Activated naive CD8-positive, alpha-beta T cell treated with anti-CD3 and anti-CD28 coated beads, Interleukin-2, amount 10 ng/mL, durations not matched to agents 7 days and 5 days (primary cell): ENCODE data around the gene KMO. TPM values are rescaled to one million over a fixed set of nuclear protein-coding genes. Genes with fewer than 3 reads are reported as not detected.

Experiments
- ATAC-seq: fragments of 150-1000 bp; cut with Tn5 transposase; one replicate; pipeline ENCODE4 v1.10.0; 2021; ENCODE audit warnings: low read depth, moderate library complexity
- POLR2A ChIA-PET: fragments of 350-600 bp; sonication (Branson Sonifier 250); formaldehyde crosslinking; loops from one replicate; lab custom pipeline; 2021; ENCODE audit warnings: antibody characterized with exemption; lab: Charles Lee
- DNase-seq: peaks from one replicate; pipeline ENCODE4 v3.0.0; 2021
- H3K27ac Mint-ChIP-seq: one replicate; pipeline ENCODE4 v1.8.0; 2022; ENCODE audit warnings: mild to moderate bottlenecking, mixed read lengths
- H3K27me3 Mint-ChIP-seq: one replicate; pipeline ENCODE4 v1.8.0; 2022; ENCODE audit warnings: mild to moderate bottlenecking, moderate library complexity, mixed read lengths
- H3K36me3 Mint-ChIP-seq: one replicate; pipeline ENCODE4 v1.8.0; 2021; ENCODE audit warnings: mild to moderate bottlenecking, mixed read lengths
- H3K4me1 Mint-ChIP-seq: one replicate; pipeline ENCODE4 v1.8.0; 2021; ENCODE audit warnings: mixed read lengths
- H3K4me3 Mint-ChIP-seq: one replicate; pipeline ENCODE4 v1.8.0; 2022; ENCODE audit warnings: mild to moderate bottlenecking, moderate library complexity, mixed read lengths
- H3K9me3 Mint-ChIP-seq: one replicate; pipeline ENCODE4 v1.8.0; 2021; ENCODE audit warnings: mixed read lengths
- total RNA-seq, 2 experiments: library from RNA; stranded (reverse); gene quantifications; one replicate each; pipeline ENCODE4 v1.2.3, GENCODE V29; 2021

The KMO gene
- total RNA-seq, 2 experiments from 2014 or later = 0.25 TPM; not detected in 1

DNA sequence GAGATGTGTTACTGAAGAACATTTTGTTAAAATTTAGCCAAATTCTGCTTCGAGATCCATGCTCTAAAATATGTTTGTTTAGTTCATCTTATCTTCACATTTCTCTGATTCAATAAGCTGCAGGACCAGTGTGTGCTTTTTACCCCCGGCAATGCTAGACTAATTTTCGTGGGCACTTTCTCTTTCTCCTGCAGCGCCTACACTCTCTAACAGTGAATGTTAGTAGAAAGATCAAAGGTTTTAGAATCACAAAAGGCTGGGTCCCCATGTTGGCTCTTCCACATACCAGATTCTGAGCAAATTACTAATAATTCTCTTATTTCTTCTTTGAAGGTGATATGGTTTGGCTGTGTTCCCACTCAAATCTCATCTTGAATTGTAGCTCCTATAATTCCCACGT, 99.5 kb downstream of the KMO start:
- Mint-ChIP-seq H3K4me3 (peak overlapping the region; percentile 32), H3K27me3 (no peaks in the 10 kb centered on the region), H3K27ac (peak overlapping the region; percentile 25), H3K4me1 (peaks cover 23% of the 10 kb centered on the region), H3K9me3 (no peaks in the 10 kb centered on the region), H3K36me3 (peaks cover 27% of the 10 kb centered on the region)
- POLR2A ChIA-PET = no interaction called here
- no peak for ATAC-seq
- no peak for DNase-seq

DNA sequence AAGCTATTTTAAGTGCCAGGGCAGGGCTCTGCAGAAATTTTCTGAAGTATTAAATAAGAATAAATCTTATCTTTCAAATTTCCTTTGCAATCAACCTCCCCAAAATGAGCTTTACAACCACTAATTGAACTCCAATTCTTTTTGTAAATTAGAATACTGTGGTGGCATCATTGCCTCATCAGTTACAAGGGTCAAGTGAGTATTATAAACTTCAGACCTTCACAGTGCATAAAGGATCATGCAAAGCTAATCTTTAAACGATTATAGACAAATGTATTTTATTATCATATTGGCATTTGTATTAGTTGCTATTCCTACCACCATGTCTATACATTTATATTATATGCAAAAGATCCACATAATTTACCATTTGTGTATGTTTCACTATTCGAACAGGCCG, 100.8 kb downstream of the KMO start:
- Mint-ChIP-seq H3K4me3 (no peak overlapping the region), H3K36me3 (peaks cover 33% of the 10 kb centered on the region), H3K27me3 (no peaks in the 10 kb centered on the region), H3K27ac (no peak overlapping the region), H3K4me1 (peaks cover 28% of the 10 kb centered on the region), H3K9me3 (no peaks in the 10 kb centered on the region)
- ATAC-seq = no peak
- DNase-seq = no peak
- POLR2A ChIA-PET = no interaction called here

DNA sequence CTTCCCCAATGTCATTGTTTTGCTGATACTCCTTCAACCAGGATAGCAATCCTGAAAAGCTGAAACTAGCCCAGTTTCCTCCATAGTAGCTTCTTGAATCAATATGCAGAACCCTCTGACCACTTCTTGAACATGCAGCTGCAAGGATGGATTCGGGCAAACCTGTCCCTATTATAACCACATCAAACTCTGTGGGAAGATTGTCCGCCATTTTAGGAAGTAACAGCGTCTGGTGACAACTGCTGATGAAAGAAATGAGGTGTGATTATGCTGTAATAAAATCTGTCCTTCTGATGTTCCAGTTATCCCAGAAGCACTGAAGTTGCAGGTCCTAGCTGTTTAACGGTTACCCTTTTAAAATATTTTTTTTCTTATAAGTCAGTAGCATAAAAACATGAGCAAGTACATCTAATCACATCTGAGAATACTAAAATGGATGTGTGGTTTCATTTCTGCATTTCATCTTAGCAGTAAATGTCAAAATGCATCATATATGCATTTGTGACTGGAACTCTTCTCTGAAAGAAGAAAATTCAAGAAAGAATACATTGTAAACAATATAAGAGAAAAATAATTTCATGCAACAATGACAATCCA, 103.5 kb downstream of the KMO start:
- Mint-ChIP-seq H3K4me3 (no peak overlapping the region), H3K9me3 (no peaks in the 10 kb centered on the region), H3K27ac (no peak overlapping the region), H3K36me3 (peaks cover 33% of the 10 kb centered on the region), H3K4me1 (peaks cover 34% of the 10 kb centered on the region), H3K27me3 (no peaks in the 10 kb centered on the region)
- DNase-seq (no peak), ATAC-seq (no peak)
- POLR2A ChIA-PET = no interaction called here

DNA sequence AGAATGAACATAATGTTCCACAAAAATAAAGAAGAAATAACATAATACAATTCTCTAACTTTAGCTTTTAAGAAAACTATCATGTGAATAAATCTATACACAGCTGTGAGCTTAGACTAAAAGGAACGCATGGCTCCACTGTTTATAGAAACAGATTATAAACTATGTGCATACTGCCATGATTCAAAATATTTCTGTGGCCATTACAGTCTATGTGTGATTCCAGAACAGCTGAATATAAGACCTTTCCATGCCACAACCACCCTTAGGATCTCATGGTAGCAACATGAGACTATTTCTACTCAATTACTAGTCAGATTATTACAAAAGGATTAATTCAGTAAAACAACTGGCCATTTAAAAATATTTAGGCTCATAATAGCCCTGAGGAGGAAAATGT, 104.1 kb downstream of the KMO start:
- Mint-ChIP-seq H3K4me1 (peaks cover 36% of the 10 kb centered on the region), H3K9me3 (no peaks in the 10 kb centered on the region), H3K27me3 (no peaks in the 10 kb centered on the region), H3K36me3 (peaks cover 33% of the 10 kb centered on the region), H3K4me3 (no peak overlapping the region), H3K27ac (no peak overlapping the region)
- DNase-seq (no peak), ATAC-seq (no peak)
- POLR2A ChIA-PET = no interaction called here

DNA sequence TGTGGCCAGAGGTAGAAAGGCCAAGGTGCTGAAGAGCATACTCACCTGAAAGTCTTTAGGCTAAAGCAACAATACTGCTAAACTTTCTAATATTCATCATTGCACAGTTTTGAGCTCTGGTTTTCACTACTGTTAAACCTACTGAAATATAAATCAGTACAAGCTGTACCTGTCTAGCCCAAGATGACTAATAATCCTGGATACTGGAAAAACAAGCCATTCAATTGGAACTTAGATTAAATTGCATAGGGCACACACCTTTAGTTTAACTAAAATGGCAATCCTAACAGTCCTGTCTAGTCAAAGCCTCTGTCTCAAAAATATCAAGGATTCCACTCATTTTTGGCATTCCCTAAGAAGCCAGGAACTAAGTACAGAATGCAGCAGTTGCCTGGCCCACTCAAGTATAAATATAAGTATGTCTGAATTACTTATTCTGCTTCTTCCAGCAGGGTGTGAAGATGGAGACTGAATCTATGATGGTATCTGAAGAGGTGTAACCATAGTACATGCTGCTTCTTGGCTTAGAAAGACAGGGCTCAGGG, 104.9 kb downstream of the KMO start:
- Mint-ChIP-seq H3K27me3 (no peaks in the 10 kb centered on the region), H3K27ac (no peak overlapping the region), H3K4me1 (peaks cover 30% of the 10 kb centered on the region), H3K36me3 (peaks cover 27% of the 10 kb centered on the region), H3K9me3 (no peaks in the 10 kb centered on the region), H3K4me3 (peak overlapping the region; percentile 95)
- ATAC-seq (no peak), DNase-seq (no peak)
- POLR2A ChIA-PET = interaction anchor here (0.7 kb wide), 1 partner anchor 26 kb away, joined by 4 read pairs; no protein-coding TSS in a partner anchor

DNA sequence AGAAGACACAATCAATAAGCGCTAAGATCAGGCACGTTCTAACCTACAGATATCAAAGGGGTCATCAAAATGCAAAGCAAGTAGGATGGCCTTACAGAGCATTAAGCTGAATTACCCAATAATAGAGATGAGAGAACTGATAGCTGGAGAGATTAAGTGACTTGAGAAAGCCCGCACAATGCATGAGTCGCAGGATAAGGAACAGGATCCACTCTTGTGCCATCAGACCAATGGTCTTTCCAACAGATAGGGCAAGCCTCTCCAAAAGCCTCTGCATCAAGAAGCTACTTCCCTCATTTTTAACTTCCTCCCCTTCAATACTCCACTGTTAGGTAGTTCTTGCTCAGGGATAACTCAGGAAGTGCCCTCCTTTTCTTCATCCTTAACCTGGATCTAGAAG, 105.4 kb downstream of the KMO start:
- no peak overlapping the region for H3K27ac Mint-ChIP-seq
- H3K9me3 Mint-ChIP-seq = peaks cover 5% of the 10 kb centered on the region
- H3K4me1 Mint-ChIP-seq = peaks cover 27% of the 10 kb centered on the region
- no peak for DNase-seq
- POLR2A ChIA-PET = no interaction called here
- ATAC-seq = no peak
- no peaks in the 10 kb centered on the region for H3K27me3 Mint-ChIP-seq
- H3K36me3 Mint-ChIP-seq = peaks cover 24% of the 10 kb centered on the region
- peak overlapping the region; percentile 95 for H3K4me3 Mint-ChIP-seq

DNA sequence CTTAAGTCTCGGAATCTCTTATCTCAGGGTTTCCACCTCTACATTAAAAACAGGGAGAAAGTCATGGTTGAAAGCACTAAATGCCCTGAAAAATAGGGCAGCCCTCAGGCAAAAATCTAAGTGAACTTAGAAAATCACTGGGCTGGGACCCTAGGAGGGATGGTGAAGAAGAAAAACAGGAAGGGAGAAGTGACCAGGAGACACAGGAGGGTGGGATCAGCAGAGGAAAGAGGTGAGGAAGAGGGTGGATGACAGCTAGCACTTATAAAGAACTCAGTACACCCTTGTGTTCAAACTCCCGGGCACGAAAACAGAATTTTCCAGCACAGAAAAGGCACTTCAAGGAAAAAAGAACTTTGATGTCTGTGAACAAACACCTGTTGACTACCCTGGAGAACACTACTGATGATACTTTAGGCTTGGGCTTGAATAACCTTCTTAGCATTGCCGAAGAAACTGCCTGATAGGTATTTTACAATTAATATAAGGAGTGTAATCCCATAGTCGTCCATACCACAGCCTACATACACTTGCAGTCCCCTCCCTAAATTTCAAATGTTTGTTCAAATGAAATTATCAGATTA, 106.0 kb downstream of the KMO start:
- Mint-ChIP-seq H3K9me3 (peaks cover 5% of the 10 kb centered on the region), H3K27ac (peak overlapping the region; percentile 81), H3K36me3 (peaks cover 24% of the 10 kb centered on the region), H3K27me3 (no peaks in the 10 kb centered on the region), H3K4me3 (peak overlapping the region; percentile 95), H3K4me1 (peaks cover 27% of the 10 kb centered on the region)
- POLR2A ChIA-PET = no interaction called here
- ATAC-seq (no peak), DNase-seq (no peak)

DNA sequence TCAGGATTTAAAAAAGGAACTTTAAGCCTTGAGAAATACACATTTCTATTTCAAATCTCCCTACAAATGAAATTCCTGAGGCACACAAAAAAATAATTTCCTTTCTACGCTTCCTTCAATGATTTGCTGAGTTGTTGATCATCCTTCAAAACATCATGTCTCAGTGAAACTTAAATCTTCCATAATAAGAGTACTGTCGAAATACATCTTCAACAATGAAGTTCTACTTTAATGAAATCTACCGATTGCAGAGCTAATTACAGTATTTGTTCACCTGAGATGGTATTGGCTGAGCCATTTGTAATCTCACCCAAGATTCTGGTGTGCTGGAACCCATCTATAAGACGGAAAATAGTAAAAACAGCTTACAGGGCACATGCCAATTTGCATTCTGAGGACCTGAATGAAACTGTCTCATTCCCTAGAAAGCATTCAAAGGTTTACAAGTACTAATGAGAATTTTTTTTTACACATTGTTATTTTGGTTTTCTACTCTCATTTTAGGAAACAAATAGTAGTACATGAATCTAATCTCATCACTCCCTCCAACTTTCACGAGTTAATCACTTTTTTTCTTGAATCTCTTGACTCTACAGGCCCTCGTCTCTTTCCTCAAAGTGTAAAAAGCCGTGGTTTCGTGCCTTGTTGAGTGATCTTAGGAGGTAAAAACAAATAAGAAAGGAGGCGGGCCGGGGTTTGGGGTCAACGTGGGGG, 106.9 kb downstream of the KMO start:
- peaks cover 5% of the 10 kb centered on the region for H3K9me3 Mint-ChIP-seq
- H3K36me3 Mint-ChIP-seq = peaks cover 22% of the 10 kb centered on the region
- ATAC-seq = no peak
- peak overlapping the region; percentile 93 for H3K27ac Mint-ChIP-seq
- DNase-seq = no peak
- peak overlapping the region; percentile 95 for H3K4me3 Mint-ChIP-seq
- H3K27me3 Mint-ChIP-seq = no peaks in the 10 kb centered on the region
- peaks cover 29% of the 10 kb centered on the region for H3K4me1 Mint-ChIP-seq
- POLR2A ChIA-PET = no interaction called here

DNA sequence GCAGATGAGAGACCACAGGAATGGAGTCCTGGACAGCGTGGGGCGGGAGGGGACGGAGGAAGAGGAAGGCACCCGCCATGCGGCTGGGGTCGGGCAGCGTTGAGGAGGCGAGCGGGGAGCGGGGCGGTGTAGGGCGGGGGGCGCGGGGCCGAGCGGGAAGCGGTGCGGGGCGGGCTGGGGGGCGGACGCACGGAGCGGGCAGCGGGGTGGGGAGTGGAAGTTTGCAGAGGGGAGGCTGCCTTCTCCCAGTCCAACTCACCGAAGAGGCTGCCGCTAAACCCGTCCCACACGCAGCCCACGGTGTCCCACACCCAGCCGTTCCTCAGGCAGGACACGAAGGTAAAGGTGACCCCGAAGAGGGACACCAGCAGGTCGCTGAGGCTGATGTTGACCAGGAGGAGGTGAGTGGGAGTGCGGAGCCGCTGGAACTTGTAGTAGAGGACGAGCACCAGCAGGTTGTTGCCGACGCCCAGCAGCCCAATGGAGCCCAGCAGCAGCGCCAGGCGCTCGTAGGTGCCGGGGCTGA, 107.5 kb downstream of the KMO start:
- POLR2A ChIA-PET = interaction anchor here (0.9 to 2.5 kb wide), 7 partner anchors 12 to 210 kb away, joined by 3 to 21 read pairs (median 4); partner anchors contain the start of gene FH
- Mint-ChIP-seq H3K36me3 (peaks cover 17% of the 10 kb centered on the region), H3K27me3 (no peaks in the 10 kb centered on the region), H3K4me3 (peak overlapping the region; percentile 95), H3K4me1 (peaks cover 29% of the 10 kb centered on the region), H3K9me3 (peaks cover 5% of the 10 kb centered on the region), H3K27ac (peak overlapping the region; percentile 93)
- ATAC-seq (peak; percentile 24), DNase-seq (no peak)

DNA sequence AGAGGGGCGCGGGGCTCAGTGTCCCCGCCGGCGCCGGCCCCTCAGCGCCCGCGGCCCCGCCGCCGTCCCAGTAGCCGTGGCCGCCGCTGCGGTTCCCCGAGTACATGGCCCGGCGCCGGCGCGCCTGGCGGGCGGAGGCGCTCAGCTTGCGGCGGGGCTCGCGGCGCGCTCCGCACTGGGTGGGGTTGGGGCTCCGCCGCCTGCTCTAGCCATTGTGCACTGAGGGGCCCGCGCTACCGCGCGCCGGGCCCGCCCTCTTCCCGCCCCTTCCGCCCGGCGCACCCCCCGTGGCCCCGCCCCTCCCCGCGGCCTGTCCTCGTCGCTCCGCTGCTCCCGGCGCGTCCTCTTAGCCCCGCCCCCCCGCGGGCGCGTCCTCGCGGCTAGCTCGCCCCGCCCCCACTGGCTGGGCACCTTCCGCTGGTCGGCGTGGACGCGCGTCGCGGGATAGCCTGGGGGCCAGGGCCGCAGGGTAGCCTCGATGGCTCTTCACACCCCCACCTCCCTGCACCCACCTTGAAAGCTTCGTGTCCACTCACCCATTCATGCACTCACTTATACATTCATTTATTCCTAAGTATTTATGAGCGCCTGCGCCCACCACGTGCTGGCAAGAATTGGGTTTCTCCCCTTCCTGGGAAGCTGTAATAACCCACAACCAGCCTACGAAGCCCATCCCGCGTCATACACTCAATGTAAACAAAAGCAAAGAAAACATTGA, 108.1 kb downstream of the KMO start, which contains the start of the genes CHML and OPN3:
CHML (minus strand) TSS at position 221 of the 718 bp plus-strand sequence. CDS start 4,603 bp downstream, outside the sequence.
OPN3 (minus strand) TSS at position 221 of the 718 bp plus-strand sequence; CDS start at position 106, 115 bp downstream.
- Mint-ChIP-seq H3K4me1 (peaks cover 29% of the 10 kb centered on the region), H3K36me3 (peaks cover 11% of the 10 kb centered on the region), H3K27me3 (no peaks in the 10 kb centered on the region), H3K27ac (peak within 1 kb of the TSS; percentile 93), H3K4me3 (peak within 1 kb of the TSS; percentile 95), H3K9me3 (peaks cover 5% of the 10 kb centered on the region)
- ATAC-seq (peak; percentile 97), DNase-seq (peak; percentile 99)
- POLR2A ChIA-PET = interaction anchor here (0.6 to 2.5 kb wide), 11 partner anchors 13 to 211 kb away, joined by 3 to 21 read pairs (median 4); partner anchors contain the start of genes EXO1 and FH

DNA sequence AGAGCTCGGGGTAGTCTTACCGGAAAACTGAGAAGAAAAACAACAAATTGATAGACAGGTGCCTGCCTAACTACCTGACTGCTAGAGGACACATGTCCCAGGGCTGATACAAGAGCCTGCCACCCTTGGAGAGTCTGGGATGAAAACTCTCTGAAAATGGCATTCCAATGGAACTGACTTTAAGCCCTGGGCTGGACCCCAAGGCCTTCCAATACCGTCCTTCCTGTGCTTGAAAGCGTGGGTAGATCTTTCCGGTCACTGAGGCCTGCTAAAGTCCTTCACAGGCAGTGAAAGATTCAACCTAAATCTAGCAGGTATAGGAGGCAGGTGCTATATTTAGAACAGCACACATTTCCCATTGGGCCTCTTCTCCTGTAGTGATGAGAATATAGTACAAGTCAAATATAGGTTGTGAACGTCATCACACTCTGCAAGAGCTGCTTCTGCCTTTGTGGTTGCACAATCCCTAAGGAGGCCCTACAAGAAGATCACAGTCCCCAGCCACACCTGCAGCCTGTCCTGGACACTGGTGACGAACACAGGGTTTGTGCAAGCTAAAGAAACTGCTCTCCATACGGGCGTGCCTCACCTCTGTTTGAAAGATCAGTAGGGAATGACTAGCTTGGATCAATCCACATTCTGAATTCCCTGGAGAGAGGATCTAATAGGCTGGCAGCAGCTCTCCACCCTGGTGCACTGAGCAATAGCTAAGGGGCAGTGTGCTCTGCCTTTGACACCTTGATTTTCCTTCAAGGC, 108.9 kb downstream of the KMO start:
- peaks cover 29% of the 10 kb centered on the region for H3K4me1 Mint-ChIP-seq
- peaks cover 7% of the 10 kb centered on the region for H3K36me3 Mint-ChIP-seq
- POLR2A ChIA-PET = interaction anchor here (0.8 to 2.5 kb wide), 10 partner anchors 13 to 209 kb away, joined by 3 to 21 read pairs (median 4); partner anchors contain the start of genes EXO1 and FH
- H3K27ac Mint-ChIP-seq = peak overlapping the region; percentile 84
- H3K4me3 Mint-ChIP-seq = peak overlapping the region; percentile 74
- no peak for ATAC-seq
- DNase-seq = no peak
- H3K9me3 Mint-ChIP-seq = peaks cover 5% of the 10 kb centered on the region
- no peaks in the 10 kb centered on the region for H3K27me3 Mint-ChIP-seq
